Activated CD4-positive, alpha-beta T cell treated with anti-CD3 and anti-CD28 coated beads, Interleukin-2, amount 50 U/mL, for 48 hours (primary cell): Measurements from ENCODE around the gene RNF167.

Experiments
- DNase-seq, 2 experiments: peaks; one replicate each; pipeline ENCODE4 v3.0.0-alpha.2; 2020

Gene RNF167

GRCh38 chr17:4939796-4940554 lies at the start of gene RNF167, which contains the start of gene SLC25A11:
Gene RNF167 (plus strand): TSS chr17:4940268. CDS start chr17:4940910, 642 bp downstream.
Gene SLC25A11 (minus strand): TSS chr17:4940046. CDS start chr17:4939910, 136 bp downstream.
- peak; percentile 93 to 96 for DNase-seq

- no peak for DNase-seq
Measured at GRCh38 chr17:4891411-4892410, 48.4 kb upstream of the RNF167 start.

- DNase-seq, result no peak
Measured at GRCh38 chr17:4892499-4893221, 47.4 kb upstream of the RNF167 start.

GRCh38 chr17:4893272-4893671 lies 46.8 kb upstream of the RNF167 start:
- no peak for DNase-seq

- no peak for DNase-seq
Measured at GRCh38 chr17:4893721-4894560, 46.1 kb upstream of the RNF167 start.

GRCh38 chr17:4895121-4895520 lies 44.9 kb upstream of the RNF167 start:
- no peak for DNase-seq

- DNase-seq, result no peak
Measured at GRCh38 chr17:4895657-4896331, 44.3 kb upstream of the RNF167 start.

- no peak for DNase-seq
Measured at GRCh38 chr17:4896332-4897197, 43.5 kb upstream of the RNF167 start.

GRCh38 chr17:4897198-4897687 lies 42.8 kb upstream of the RNF167 start:
- DNase-seq, result no peak

- no peak for DNase-seq
Measured at GRCh38 chr17:4897785-4898184, 42.3 kb upstream of the RNF167 start.

GRCh38 chr17:4898351-4898750 lies 41.7 kb upstream of the RNF167 start:
- no peak for DNase-seq

- DNase-seq, result peak in 1 of 2 experiments; percentile 11
Measured at GRCh38 chr17:4898927-4899326, 41.1 kb upstream of the RNF167 start.

GRCh38 chr17:4899341-4900230 lies 40.5 kb upstream of the RNF167 start, which contains the start of gene C17orf107:
Gene C17orf107 (plus strand): TSS chr17:4899536. CDS start chr17:4899763, 227 bp downstream.
- peak; percentile 96 for DNase-seq

- DNase-seq, result peak in 1 of 2 experiments; percentile 47
Measured at GRCh38 chr17:4900231-4901107, 39.6 kb upstream of the RNF167 start.

GRCh38 chr17:4901108-4901647 lies 38.9 kb upstream of the RNF167 start:
- no peak for DNase-seq

- DNase-seq, result no peak
Measured at GRCh38 chr17:4901648-4902344, 38.3 kb upstream of the RNF167 start.

- DNase-seq, result no peak
Measured at GRCh38 chr17:4902540-4902939, 37.5 kb upstream of the RNF167 start.
